Measurements from ENCODE around the gene SPRR3. TPM values are rescaled to one million over a fixed set of nuclear protein-coding genes. Genes with fewer than 3 reads are reported as not detected.

The SPRR3 gene
- total RNA-seq, 1 experiment from 2014 or later, result not detected

- H3K27me3 ChIP-seq (replicated peaks), result no peaks in the 10 kb centered on the region; the same call in 1 of the 2 replicates
- no peak for DNase-seq (ENCODE audit: low read depth in 1 of 2, low spot score in 2 of 2)
- H3K4me3 ChIP-seq, result no peak overlapping the region
These were observed 32.5 kb upstream of the SPRR3 start for GRCh38 chr1:152969036-152969435.

DNA sequence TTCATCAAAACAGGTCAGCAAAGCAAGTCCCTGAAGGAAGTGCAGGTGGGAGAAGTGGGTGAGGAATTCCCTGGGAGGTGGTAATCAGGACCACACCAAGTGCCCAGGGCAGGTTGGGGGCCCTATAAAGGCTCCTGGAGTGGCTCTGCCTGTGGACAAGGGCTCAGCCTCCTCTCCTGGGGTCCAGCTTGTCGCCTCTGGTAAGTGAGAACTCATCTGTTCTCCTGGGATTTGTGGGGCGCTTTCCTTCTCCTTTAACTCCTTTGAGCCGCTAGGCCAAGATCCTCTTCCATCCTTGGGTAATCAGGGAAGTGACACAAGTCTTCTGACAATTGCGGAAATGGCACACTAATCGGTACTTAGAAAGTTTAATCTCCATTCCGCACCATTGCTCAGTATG, 31.1 kb upstream of the SPRR3 start, which contains the start of gene SPRR4:
TSS of gene SPRR4 (plus strand) at position 154 of the 400 bp plus-strand sequence. CDS start 1,243 bp downstream, outside the sequence.
- H3K4me1 ChIP-seq (replicated peaks), result no peaks in the 10 kb centered on the region
- H3K9me3 ChIP-seq (replicated peaks), result no peaks in the 10 kb centered on the region
- H3K36me3 ChIP-seq, result no peaks in the 10 kb centered on the region
- no peak within 1 kb of the TSS for H3K4me3 ChIP-seq
- DNase-seq (ENCODE audit: low read depth in 1 of 2, low spot score in 2 of 2), result no peak
- no peak within 1 kb of the TSS for H3K27ac ChIP-seq
- no peaks in the 10 kb centered on the region; the same call in 1 of the 2 replicates for H3K27me3 ChIP-seq (replicated peaks)

More at GRCh38 chr1:152969036-152969435, 32.5 kb upstream of the SPRR3 start:
- H3K36me3 ChIP-seq, result no peaks in the 10 kb centered on the region
- no peaks in the 10 kb centered on the region for H3K4me1 ChIP-seq (replicated peaks)
- no peak overlapping the region for H3K27ac ChIP-seq
- no peaks in the 10 kb centered on the region for H3K9me3 ChIP-seq (replicated peaks)

GRCh38 chr1:152972196-152972886, 29.2 kb upstream of the SPRR3 start:
- DNase-seq (ENCODE audit: low read depth in 1 of 2, low spot score in 2 of 2), result no peak
- Histone ChIP-seq H3K27ac (no peak overlapping the region), H3K36me3 (no peaks in the 10 kb centered on the region), H3K4me1 (replicated peaks) (no peaks in the 10 kb centered on the region), H3K27me3 (replicated peaks) (no peaks in the 10 kb centered on the region; the same call in 1 of the 2 replicates), H3K9me3 (replicated peaks) (no peaks in the 10 kb centered on the region), H3K4me3 (no peak overlapping the region)

DNA sequence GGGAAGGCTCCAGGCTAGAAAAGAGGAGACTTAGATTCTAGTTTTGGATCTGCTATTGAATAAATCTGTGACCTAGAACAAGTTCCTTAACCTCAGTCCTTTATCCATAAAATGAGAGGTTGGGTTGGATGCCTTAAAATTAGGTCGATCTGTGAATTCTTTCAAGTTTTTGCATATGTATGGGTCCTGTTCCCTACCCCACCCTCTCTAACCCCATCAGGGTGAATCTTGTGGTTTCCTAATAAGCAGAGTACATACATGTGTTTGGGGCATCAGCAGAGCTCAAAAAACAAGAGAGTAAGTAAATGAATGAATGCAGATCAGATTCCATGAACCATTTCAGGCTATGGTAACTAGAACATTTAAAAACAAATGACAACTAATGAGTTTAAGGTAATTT, 24.9 kb upstream of the SPRR3 start:
- Histone ChIP-seq H3K4me1 (replicated peaks) (no peaks in the 10 kb centered on the region), H3K27me3 (replicated peaks) (peaks cover 6% of the 10 kb centered on the region), H3K36me3 (no peaks in the 10 kb centered on the region), H3K9me3 (replicated peaks) (no peaks in the 10 kb centered on the region), H3K4me3 (no peak overlapping the region), H3K27ac (no peak overlapping the region)
- DNase-seq (ENCODE audit: low read depth in 1 of 2, low spot score in 2 of 2), result no peak

DNA sequence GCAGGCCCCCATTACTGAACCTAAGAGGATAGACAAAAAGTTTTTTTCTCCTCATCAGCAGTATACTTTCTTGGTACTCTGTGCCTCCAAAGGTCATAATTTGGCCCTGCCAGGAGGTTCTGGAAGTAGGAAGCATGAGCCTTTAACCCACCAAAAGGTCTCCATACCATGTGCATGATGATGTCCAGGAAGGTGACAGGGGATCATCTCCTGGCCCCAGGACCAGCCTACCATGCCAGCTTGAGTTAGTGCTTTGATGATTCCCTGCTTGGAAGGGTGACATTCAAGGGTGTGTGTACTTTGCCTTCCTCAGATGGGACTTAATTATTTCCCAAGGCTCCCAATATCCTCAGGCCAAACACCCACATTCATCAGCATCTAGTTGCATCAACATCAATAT, 23.9 kb upstream of the SPRR3 start:
- H3K27ac ChIP-seq, result no peak overlapping the region
- H3K27me3 ChIP-seq (replicated peaks), result peaks cover 6% of the 10 kb centered on the region
- no peaks in the 10 kb centered on the region for H3K4me1 ChIP-seq (replicated peaks)
- DNase-seq (ENCODE audit: low read depth in 1 of 2, low spot score in 2 of 2), result no peak
- H3K9me3 ChIP-seq (replicated peaks), result no peaks in the 10 kb centered on the region
- H3K4me3 ChIP-seq, result no peak overlapping the region
- no peaks in the 10 kb centered on the region for H3K36me3 ChIP-seq

DNA sequence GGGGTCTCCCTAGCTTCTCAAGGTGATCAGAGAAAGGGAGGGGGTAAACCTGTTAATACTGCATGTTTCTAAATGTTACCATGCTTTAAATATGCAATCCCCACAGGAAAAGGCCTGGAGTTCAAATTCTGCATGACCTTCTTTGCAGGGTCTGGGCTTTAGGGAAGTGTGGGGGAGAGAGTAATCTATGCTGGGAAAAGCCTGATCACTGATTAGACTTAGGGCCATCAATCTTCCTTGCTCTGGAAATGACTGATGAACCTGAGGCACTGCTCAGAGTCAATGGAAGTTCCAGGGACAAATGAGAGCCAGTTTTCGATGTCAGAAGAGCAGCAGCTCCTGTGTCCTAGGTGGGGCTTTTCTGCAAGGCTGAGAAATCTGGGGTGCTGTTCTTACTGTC, 20.9 kb upstream of the SPRR3 start:
- no peaks in the 10 kb centered on the region for H3K9me3 ChIP-seq (replicated peaks)
- H3K4me3 ChIP-seq, result no peak overlapping the region
- H3K36me3 ChIP-seq, result no peaks in the 10 kb centered on the region
- H3K27ac ChIP-seq, result no peak overlapping the region
- H3K4me1 ChIP-seq (replicated peaks), result no peaks in the 10 kb centered on the region
- H3K27me3 ChIP-seq (replicated peaks), result peaks cover 6% of the 10 kb centered on the region
- DNase-seq (ENCODE audit: low read depth in 1 of 2, low spot score in 2 of 2), result no peak

DNA sequence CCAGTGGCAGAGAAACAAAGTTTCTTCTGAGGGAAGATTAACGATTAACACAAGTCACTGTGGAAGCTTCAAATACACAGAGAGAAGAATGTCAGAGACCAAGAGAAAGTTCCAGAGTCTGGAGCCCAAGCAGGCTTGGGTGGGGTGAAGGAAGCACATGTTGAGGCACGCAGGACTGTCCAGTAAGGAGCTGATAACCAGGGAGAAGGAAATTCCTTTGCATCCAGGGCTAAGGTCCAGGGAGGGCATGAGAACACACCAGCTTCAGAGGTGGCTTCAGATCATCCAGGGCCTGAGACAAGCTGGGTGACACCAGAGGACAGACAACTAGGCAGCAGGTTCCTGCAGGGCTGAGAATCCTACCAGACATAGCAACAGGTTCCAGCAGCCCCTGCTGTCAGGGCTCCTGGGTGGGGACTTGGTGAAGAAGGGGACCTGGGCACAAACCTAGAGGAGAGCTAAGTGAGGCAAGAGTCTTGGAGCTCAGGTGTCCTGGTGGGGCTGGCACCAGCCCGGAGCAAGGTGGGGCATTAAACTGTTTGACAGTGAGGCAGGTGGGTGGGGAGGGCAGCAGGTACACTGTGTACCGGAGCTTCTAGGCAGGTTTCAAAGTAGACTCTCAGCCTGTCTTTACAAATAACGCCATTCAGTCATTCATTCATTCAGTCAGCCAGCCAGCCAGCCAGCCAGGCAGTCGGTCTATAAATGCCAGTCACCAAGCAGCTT, 20.2 kb upstream of the SPRR3 start:
- Histone ChIP-seq H3K27ac (no peak overlapping the region), H3K4me1 (replicated peaks) (no peaks in the 10 kb centered on the region), H3K36me3 (no peaks in the 10 kb centered on the region), H3K4me3 (no peak overlapping the region), H3K27me3 (replicated peaks) (peaks cover 6% of the 10 kb centered on the region), H3K9me3 (replicated peaks) (no peaks in the 10 kb centered on the region)
- DNase-seq (ENCODE audit: low read depth in 1 of 2, low spot score in 2 of 2), result no peak

GRCh38 chr1:152982076-152982475, 19.5 kb upstream of the SPRR3 start:
- DNase-seq (ENCODE audit: low read depth in 1 of 2, low spot score in 2 of 2), result no peak
- Histone ChIP-seq H3K27ac (no peak overlapping the region), H3K4me3 (no peak overlapping the region), H3K36me3 (no peaks in the 10 kb centered on the region), H3K4me1 (replicated peaks) (no peaks in the 10 kb centered on the region), H3K9me3 (replicated peaks) (no peaks in the 10 kb centered on the region), H3K27me3 (replicated peaks) (peaks cover 6% of the 10 kb centered on the region)

DNA sequence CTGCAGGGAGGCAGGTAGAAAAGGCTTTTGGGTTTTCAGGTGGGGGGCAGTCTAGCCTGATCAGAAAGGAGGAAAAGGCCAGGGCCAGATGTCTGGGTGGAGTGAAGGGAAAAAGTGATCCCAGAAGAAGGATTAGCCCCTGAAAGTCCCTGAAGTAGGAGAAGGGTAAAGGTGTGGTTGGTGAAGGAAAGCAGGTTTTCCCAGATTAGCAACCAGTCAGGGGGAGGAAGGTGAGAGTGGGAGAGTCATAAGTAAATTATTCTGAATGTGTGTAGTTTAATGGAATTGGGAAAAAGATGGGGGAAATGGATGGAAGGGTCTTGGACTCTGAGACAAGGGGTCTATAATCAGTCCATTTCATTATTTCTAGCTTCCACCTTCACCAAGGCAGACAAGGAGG, 18.3 kb upstream of the SPRR3 start:
- H3K27me3 ChIP-seq (replicated peaks), result peaks cover 4% of the 10 kb centered on the region
- H3K4me1 ChIP-seq (replicated peaks), result no peaks in the 10 kb centered on the region
- no peak overlapping the region for H3K27ac ChIP-seq
- H3K36me3 ChIP-seq, result no peaks in the 10 kb centered on the region
- H3K4me3 ChIP-seq, result no peak overlapping the region
- H3K9me3 ChIP-seq (replicated peaks), result no peaks in the 10 kb centered on the region
- no peak for DNase-seq (ENCODE audit: low read depth in 1 of 2, low spot score in 2 of 2)

GRCh38 chr1:152983743-152984142, 17.8 kb upstream of the SPRR3 start, which contains the start of gene SPRR1A:
Gene SPRR1A, plus strand, starts transcription at chr1:152984081. Its CDS starts 1,150 bp downstream, at chr1:152985231.
- no peaks in the 10 kb centered on the region for H3K9me3 ChIP-seq (replicated peaks)
- no peaks in the 10 kb centered on the region for H3K36me3 ChIP-seq
- no peak within 1 kb of the TSS for H3K4me3 ChIP-seq
- no peak for DNase-seq (ENCODE audit: low read depth in 1 of 2, low spot score in 2 of 2)
- no peak within 1 kb of the TSS for H3K27ac ChIP-seq
- H3K27me3 ChIP-seq (replicated peaks), result no peaks in the 10 kb centered on the region
- no peaks in the 10 kb centered on the region for H3K4me1 ChIP-seq (replicated peaks)

DNA sequence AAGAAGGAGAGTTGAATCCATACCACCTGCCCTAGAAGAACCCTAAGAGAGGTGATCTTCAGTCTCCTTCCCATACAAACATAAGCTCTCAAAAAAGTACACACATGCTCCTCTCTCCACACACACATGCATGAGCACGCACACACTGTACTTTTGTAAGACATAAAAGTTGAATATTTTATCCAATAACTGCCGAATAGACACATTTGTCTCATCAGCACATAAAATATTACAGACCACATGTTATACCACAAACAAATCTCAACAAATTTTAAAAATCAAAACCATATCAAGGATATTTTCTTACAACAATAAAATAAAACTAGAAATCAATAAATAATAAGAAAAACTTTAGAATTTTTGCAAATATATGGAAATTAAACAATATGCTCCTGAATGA, 15.0 kb upstream of the SPRR3 start:
- H3K27ac ChIP-seq, result no peak overlapping the region
- no peaks in the 10 kb centered on the region for H3K4me1 ChIP-seq (replicated peaks)
- H3K9me3 ChIP-seq (replicated peaks), result no peaks in the 10 kb centered on the region
- DNase-seq (ENCODE audit: low read depth in 1 of 2, low spot score in 2 of 2), result no peak
- 0 out of 2 replicates have a peak, but pooled peaks cover 1% of the 10 kb centered on the region for H3K27me3 ChIP-seq (replicated peaks)
- H3K4me3 ChIP-seq, result no peak overlapping the region
- no peaks in the 10 kb centered on the region for H3K36me3 ChIP-seq

DNA sequence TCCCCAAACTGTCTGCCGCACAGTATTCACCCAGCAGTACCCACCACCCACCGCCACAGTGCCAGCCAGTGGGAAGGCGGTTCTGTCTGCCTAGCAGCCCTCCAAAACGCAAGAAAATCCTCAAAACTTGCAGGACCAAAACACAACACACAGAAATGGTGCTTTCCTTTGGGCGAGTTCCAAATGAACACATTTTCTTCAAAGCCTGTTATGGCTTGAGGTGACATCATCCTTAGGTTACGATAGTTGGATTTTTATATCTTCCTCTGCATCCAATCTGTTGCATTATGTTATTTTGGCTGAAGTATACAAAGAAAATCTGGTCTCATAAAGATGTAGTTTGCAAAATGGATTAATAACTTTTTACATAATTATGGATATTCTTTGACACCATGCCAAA, 8.4 kb upstream of the SPRR3 start:
- Histone ChIP-seq H3K9me3 (replicated peaks) (no peaks in the 10 kb centered on the region), H3K4me3 (no peak overlapping the region), H3K27ac (no peak overlapping the region), H3K27me3 (replicated peaks) (peaks cover 3% of the 10 kb centered on the region; the same call in 1 of the 2 replicates), H3K4me1 (replicated peaks) (no peaks in the 10 kb centered on the region), H3K36me3 (no peaks in the 10 kb centered on the region)
- DNase-seq (ENCODE audit: low read depth in 1 of 2, low spot score in 2 of 2), result no peak

DNA sequence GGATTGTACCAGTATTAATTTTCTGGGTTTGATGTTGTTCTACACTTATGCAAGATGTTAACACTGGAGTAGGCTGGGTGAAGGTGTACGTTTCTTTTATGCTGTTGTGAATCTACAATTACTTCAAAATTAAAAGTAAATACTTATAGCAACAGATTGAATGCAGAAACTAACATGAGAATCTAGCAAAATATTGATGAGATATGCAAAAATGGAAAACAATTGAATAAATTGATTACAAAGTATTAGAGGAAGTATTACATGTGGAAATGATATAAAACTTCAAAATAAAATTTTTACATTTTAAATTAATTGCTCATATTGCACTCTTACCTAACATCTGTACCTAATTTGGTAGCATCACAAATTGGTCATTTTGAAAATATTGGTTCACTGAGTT, 5.7 kb upstream of the SPRR3 start:
- H3K36me3 ChIP-seq, result no peaks in the 10 kb centered on the region
- DNase-seq (ENCODE audit: low read depth in 1 of 2, low spot score in 2 of 2), result no peak
- H3K4me3 ChIP-seq, result no peak overlapping the region
- no peaks in the 10 kb centered on the region for H3K9me3 ChIP-seq (replicated peaks)
- H3K27me3 ChIP-seq (replicated peaks), result peaks cover 3% of the 10 kb centered on the region; the same call in 1 of the 2 replicates
- no peaks in the 10 kb centered on the region for H3K4me1 ChIP-seq (replicated peaks)
- no peak overlapping the region for H3K27ac ChIP-seq

Data from SJSA1 (cell line).